HL-60 (cell line): Measurements from ENCODE around the gene DHRS12.

Experiments used
- CTCF ChIP-seq: IDR thresholded peaks from one replicate; pipeline ENCODE4 v1.5.1; 2011; ENCODE audit warnings: low read length, control low read depth, inconsistent platforms; ENCODE audit not compliant: insufficient read depth
- REST ChIP-seq: IDR thresholded peaks from 2 replicates; pipeline ENCODE4 v1.6.1; 2012; ENCODE audit warnings: low read depth; ENCODE audit not compliant: insufficient replicate concordance

- TF ChIP-seq CTCF, result no peak
- TF ChIP-seq REST, result no peak
Measured at GRCh38 chr13:51771418-51772104, 32.4 kb downstream of the DHRS12 start.
